SKM-1 (cell line): ENCODE measurements around the gene RADIL.

Experiments
- DNase-seq: peaks from one replicate; lab custom pipeline; 2025; ENCODE audit not compliant: unreplicated experiment; lab: John Stamatoyannopoulos, UW

The RADIL gene

DNA sequence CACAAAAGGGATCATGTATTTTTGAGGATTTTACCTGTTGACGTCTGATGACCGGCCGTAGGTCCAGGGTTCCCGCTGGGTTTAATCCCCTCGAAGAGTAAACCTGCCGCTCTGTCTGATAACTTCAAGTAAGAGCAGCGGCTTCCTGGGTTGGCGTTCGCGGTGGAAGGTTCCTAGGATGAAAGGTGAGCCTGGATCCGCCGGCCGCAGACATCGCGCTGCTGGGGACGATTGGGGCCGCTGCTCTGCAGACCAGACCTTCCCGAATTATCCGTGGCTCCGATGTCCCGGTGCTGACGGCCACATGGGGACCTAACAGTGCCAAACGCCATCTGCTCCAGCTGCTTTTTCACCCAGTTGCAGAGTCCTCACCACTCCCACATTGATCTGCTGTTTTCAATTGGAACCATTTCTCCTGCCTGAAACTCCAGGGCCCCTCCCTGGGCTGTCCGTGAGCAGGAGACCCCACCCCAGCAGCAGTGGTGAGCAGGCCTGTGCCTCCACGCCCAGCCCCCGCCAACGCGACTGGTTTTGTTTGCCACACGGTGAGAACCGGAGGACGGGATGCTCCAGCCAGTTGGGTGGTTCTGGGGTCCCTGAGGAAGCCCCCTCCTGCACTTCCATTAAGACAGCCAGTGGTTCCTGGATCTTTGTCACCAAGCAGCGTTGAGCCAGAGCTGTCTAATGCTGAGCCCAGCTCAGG lies 120.3 kb downstream of the RADIL start:
- DNase-seq = no peak

DNA sequence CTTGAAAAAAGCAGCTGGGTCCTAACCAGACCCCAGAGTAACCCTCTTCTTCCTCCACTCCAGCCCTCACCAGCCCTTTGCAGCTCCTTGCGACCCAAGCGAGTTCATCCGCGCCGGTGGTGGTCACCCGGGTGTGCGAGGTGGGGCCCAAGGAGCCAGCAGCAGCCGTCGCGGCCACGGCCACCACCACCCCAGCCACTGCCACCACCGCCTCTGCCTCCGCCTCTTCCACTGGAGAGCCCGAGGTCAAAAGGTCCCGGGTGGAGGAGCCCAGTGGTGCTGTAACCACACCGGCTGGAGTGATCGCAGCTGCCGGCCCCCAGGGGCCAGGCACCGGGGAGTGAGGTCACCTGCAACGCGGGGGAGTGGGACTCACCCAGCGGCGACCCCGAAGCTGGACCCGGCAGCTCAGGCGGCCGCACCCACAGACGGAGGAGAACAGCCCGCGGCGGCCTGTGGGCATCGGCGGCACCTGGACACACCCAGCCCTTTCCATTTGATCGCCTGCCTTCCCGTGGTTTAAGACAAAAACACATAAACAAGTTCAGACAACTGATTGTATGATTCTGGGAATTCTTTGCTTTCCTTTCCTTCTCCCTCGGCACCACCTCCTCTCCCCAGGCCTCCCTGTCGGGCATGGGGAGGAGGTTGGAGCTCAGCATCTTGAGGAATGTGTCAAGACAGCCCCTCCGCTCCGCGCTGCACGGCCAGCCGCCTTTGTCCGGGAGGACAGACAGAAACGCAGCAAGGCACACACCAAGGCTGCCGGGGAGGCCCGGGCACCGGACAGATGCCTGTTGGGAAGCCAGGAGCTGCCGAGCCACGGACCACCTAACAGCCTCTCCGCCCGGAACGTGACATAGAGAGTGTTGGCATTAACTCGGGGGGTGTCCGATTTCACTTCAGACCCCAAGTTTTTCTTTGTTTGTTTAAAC lies 121.1 kb downstream of the RADIL start:
- no peak for DNase-seq

DNA sequence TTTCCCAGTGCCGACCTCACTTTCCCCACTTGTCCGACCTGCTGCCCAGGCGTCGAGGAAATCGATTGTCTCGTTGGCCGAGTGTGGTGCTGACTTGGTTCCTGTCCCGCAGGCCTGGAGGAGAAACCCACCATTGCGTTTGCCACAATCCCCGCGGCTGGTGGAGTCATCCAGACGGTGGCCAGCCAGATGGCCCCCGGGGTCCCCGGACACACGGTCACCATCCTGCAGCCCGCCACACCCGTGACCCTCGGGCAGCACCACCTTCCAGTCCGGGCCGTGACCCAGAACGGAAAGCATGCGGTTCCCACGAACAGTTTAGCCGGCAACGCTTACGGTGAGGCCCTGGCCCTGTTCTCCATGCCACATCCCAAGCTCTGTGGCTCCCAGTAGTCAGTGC lies 122.6 kb downstream of the RADIL start:
- no peak for DNase-seq

DNA sequence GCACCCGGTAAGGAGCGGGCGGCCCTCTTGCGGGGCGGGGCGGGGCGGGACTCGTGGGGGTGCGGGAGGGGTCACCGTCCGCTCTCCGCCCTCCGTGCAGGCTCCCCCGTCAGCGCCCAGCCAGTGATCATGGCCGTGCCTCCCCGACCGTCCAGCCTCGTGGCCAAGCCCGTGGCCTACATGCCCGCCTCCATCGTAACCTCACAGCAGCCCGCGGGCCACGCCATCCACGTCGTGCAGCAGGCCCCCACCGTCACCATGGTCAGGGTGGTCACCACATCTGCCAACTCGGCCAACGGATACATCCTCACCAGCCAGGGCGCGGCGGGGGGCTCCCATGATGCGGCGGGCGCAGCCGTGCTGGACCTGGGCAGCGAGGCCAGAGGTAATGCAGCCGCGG lies 124.3 kb downstream of the RADIL start:
- DNase-seq = no peak

DNA sequence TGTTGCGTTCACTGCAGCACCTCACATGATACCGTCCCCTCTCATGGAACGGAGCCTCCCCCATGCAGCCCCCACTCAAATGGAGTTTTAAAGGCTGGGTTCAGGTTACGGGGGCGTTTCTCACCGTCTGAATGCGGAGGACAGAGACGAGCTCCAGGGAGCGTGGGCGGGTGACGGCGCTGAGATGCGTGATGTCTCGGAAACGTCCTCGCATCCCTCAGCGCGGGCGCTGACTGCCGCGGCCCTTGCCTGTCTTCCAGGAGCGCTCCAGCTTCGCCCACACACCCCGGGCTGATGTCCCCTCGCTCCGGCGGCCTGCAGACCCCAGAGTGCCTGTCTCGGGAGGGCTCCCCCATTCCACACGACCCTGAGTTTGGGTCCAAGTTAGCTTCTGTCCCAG lies 124.7 kb downstream of the RADIL start:
- no peak for DNase-seq

DNA sequence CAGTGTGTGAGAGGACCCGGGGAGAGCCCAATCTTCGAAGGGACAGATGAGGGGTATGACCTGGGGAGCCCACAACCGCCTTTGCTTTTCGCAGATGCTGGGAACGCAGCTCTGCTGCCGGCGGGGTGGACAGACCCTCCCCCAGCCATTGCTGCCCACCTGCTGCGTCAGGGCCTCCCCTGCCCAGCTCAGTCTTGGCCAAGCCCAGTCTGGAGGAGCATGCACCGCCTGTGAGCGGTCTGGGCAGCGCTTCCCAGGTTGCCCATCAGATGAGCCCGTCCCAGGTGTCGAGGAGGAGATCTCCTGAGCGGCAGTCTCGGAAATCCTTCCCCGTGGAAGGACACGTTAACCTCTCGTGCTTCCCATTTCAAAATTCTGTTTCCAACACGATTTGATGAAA lies 125.4 kb downstream of the RADIL start:
- no peak for DNase-seq

DNA sequence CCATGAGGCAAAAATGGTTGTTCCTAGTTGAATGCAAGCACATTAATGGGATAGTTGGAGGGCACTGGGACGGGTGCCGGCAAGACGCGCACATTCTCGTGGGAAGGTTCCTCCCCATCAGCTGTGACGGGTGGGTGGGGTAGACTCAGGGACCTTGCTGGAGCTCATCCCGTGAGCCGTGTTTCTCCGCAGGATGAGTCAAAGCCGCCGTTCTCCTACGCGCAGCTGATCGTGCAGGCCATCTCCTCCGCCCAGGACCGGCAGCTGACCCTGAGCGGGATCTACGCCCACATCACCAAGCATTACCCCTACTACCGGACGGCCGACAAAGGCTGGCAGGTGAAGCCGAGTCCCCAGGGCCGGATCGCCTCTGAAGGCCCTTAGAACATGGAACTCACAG lies 128.5 kb downstream of the RADIL start:
- no peak for DNase-seq

DNA sequence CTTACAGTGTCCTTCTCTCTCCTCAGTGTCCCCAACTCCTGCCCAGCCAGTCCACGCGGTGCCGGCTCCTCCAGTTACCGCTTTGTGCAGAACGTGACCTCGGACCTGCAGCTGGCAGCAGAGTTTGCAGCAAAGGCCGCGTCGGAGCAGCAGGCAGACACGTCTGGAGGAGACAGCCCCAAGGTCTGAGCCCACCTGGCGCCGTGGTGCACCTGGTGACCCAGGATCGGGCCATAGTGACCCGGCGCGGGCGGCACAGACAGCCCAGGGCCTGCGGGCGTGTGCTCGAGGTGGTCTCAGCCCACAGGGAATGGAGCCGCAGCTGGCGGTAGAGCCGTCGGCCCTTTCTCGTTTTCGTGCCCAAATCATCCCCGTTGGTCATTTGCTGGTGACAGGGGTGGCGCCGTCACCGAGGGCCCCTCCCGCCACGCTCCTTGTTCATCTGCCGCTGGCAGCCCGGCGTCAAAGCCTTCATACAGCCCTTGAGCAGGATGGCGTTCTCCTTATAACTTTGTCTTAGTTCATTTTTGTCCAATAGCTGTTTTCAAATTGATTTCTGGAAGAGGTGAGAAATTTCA lies 129.0 kb downstream of the RADIL start:
- DNase-seq = no peak

DNA sequence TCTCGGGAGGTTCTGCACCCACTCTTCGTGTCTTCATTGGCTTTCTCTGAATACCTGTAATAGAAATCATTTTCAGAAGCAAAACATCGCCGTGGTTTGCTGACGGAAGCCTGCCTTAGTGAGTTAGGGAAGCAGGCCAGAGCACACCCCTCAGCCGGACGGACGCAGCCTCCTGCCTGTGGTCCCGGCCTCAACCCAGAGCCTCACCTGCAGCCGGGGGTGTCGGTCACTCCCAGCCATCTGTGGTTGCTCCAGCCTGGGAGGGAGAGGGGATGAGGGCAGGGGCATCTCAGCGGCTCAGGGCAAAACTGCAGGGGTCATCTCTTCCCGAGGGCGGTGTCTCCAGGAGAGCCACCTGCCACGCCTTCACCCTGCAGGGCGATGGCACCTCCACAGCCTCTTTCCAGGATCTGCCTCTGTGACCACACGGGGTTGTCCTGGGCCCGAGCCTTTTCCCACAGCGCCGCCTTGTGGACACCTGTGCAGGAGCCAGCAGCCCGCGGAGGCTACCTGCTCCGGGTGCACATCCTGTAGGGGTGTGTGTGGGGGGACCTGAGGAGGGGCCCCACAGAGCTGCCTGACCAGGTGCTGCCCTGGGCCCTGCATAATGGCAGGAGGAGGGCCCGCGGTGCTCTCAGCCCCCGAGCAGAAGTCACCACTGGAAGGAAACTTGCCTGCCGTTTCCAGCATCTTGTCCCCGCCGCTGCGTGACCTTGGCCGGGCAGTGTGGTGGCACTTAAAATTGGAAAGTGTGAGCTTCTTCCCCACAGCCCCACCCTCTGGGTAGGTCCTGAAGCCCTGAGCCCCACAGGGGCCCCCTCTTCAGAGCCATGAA lies 129.7 kb downstream of the RADIL start:
- DNase-seq = peak; percentile 23

DNA sequence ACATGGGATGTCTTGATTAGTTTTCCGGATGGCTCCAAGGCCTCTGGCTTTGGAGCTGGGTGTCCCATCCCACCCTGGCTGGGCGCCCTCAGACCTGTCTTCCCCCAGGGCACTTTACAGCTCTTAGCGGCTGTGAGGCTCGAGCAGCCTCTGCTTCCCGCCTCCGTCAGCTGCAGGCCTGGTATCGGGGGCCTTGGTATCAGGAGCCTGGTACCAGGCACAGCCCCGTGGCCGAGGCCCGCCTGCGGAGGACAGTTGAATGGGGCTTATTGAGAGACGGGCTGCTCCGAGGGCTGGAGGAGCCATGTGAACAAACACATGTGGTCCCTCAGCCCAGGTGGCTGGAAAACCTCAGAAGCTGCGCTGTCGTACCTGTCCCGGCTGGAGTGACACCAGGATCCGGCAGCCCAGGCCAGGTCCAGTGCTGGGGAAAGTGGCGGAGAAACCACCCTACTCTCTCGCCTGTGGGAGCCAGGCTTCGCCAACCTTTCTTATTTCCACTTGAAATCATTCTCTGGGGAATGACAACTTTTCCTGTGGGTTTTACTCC lies 132.0 kb downstream of the RADIL start:
- DNase-seq = no peak

DNA sequence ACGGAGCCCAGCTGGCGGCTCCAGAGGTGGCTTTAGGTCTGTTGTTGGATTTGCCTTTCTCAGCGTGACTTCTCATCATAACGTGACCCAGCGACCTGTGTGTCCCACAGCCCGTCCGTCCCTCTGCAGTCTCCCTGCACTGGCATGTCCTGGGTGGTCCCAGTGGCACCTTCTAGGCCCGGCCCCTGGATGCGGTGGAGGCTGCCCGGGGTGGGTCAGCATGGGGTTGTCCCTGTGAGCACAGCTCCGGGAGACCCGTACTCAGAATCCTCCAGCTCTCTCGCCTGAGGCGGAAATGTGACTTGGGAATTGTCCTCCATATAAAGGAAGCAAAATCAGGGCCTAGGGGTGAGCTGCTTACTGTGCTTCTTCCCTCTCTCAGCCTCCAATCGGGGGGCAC lies 133.7 kb downstream of the RADIL start:
- no peak for DNase-seq

DNA sequence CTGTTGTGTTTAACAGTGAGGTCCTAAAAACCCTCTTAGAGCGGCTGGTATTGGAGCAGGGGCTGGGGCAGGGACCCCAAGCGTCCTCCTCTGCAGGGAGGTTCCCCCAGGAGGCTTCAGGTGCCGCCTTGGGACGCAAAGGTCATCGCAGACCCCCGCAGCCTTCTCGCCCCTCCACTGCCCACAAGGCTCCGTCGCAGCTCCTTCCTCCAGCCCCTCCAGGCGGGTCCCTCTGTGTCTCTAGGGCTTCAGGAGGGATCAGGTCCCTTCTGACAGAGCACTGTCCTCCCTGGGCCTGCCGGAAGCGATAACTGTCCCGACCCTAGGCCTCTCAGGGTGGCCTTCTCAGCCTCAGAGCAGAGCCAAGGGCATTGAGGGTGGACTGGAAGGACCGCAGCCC lies 134.2 kb downstream of the RADIL start:
- DNase-seq = no peak
